B cell (primary cell): ENCODE results near the gene ZNF146.

Experiments used
- EZH2 ChIP-seq: IDR thresholded peaks from 2 replicates; pipeline ENCODE4 v1.6.1; 2012; ENCODE audit warnings: borderline replicate concordance, low read depth, mild to moderate bottlenecking, moderate library complexity, low read length; ENCODE audit not compliant: insufficient read depth, poor library complexity, severe bottlenecking
- TF ChIP-seq, protein P1 (sequence below): fragments of 200-600 bp; IDR thresholded peaks from one replicate; pipeline ENCODE4 v1.8.0; 2022; ENCODE audit warnings: antibody characterized with exemption, mild to moderate bottlenecking

DNA sequence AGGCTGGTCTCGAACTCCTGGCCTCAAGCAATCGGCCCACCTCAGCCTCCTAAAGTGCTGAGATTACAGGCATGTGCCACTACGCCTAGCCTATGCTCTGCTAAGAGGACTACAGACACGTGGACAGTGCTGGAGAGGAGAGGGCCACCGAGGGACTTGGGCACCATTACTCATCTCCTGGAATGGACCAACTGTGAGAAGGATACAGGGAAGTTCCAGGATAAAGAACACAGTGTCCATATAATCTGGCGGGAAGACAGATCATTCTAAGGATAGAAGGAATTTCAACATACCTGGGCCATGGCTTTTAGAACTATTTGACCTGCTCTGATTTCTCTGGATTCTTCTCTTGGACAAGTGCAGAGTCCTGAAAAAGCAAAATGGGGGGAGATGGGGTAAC is 13.2 kb upstream of the ZNF146 start:
- TF ChIP-seq, protein P1, sequence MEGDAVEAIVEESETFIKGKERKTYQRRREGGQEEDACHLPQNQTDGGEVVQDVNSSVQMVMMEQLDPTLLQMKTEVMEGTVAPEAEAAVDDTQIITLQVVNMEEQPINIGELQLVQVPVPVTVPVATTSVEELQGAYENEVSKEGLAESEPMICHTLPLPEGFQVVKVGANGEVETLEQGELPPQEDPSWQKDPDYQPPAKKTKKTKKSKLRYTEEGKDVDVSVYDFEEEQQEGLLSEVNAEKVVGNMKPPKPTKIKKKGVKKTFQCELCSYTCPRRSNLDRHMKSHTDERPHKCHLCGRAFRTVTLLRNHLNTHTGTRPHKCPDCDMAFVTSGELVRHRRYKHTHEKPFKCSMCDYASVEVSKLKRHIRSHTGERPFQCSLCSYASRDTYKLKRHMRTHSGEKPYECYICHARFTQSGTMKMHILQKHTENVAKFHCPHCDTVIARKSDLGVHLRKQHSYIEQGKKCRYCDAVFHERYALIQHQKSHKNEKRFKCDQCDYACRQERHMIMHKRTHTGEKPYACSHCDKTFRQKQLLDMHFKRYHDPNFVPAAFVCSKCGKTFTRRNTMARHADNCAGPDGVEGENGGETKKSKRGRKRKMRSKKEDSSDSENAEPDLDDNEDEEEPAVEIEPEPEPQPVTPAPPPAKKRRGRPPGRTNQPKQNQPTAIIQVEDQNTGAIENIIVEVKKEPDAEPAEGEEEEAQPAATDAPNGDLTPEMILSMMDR: no peak
- no peak for TF ChIP-seq EZH2
